ENCODE measurements around the gene DCUN1D3. TPM values are rescaled to one million over a fixed set of nuclear protein-coding genes. Genes with fewer than 3 reads are reported as not detected.
A peak's percentile ranks its signal among the peaks of the same experiment; 100 is the strongest.

The DCUN1D3 gene
- total RNA-seq, 2 donors from 2014 or later, result 7.2 to 16.5 TPM

DNA sequence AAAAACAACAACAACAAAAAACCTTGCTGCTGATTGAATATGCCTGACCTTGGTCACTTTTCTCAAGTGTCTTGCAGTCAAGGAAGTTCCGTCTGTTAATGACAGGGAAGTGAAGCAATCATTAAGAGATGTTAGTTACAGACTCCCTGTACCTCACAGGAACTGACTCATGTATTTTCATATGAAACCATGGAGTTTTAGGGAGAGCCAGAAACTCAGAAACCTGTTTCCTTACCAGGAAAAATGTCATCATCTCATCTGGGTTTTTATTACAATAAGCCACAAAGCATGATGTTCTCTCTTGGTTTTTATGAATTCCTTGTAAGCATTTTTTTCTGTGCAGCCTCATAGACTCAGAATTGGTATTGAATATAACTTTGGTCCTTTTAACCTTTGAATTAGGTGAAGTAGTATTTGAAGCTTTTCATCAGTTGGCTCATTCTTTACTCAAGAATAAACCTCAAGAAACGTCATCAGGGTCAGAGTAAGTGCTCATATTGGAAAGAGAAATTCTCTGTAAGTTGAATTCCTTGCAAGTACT, 10.7 kb upstream of the DCUN1D3 start:
- peaks cover 6% of the 10 kb centered on the region for H3K4me1 ChIP-seq (replicated peaks)
- no peaks in the 10 kb centered on the region for H3K36me3 ChIP-seq
- intact Hi-C loops (cut with DNase I), result loop anchor here (10.0 kb wide), 1 partner anchor 106 kb away; the partner anchor contains the start of genes ERI2 and REXO5
- H3K4me3 ChIP-seq, result no peak overlapping the region
- peak; percentile 39 for TF ChIP-seq POLR2AphosphoS5 (IDR thresholded peaks at IDR 0.05)
- TF ChIP-seq, protein P1, sequence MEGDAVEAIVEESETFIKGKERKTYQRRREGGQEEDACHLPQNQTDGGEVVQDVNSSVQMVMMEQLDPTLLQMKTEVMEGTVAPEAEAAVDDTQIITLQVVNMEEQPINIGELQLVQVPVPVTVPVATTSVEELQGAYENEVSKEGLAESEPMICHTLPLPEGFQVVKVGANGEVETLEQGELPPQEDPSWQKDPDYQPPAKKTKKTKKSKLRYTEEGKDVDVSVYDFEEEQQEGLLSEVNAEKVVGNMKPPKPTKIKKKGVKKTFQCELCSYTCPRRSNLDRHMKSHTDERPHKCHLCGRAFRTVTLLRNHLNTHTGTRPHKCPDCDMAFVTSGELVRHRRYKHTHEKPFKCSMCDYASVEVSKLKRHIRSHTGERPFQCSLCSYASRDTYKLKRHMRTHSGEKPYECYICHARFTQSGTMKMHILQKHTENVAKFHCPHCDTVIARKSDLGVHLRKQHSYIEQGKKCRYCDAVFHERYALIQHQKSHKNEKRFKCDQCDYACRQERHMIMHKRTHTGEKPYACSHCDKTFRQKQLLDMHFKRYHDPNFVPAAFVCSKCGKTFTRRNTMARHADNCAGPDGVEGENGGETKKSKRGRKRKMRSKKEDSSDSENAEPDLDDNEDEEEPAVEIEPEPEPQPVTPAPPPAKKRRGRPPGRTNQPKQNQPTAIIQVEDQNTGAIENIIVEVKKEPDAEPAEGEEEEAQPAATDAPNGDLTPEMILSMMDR (IDR thresholded peaks at IDR 0.05), result no peak
- H3K27ac ChIP-seq, result no peak overlapping the region
- H3K9me3 ChIP-seq, result no peaks in the 10 kb centered on the region
- WGBS, result 33% methylated on average over 2 of the region's 2 CpGs
- DNase-seq (ENCODE audit: low spot score), result no peak
- no peaks in the 10 kb centered on the region for H3K27me3 ChIP-seq (replicated peaks; ENCODE audit: insufficient read depth)

DNA sequence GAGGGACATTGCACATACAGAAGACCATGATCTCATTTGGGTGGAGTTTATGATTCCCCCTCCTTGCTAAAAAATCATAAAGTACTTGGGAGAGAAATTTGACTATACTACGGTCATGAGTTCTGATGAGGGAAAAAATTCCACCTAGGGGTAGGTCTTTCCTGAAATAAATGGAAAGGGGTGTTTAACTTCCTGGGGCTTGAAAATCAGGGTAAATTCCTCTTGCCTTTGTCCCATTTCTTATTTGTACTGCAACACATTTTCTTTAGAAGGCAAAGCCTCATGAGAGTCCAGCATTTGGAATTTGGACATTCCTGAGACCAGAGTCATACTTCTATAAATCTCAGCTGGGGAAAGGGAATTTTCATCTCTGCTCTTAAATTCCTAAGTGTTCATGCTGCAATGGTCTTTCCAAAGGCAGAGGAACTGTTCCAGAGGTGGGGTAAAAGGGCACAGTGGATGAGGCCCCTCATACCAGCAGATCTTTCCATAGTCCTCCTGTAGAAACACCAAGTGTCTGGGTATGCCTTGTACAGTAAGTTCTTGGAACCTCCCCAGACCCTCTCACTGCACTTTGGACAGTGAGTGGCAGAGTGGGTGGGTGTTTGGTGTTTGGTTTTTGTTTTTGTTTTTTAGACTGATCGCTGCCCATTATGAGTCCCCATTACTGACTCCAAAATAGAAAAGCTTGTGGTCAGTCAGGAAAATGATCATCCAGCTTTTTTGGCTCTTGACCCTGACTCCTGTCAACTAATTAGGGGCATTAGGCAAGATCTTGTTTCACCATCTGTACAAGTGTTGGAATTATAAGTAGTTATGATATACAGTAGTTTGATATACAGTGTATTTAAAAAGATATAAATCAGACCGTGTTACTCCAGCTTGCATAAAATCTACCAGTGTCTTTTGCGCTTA, 6.4 kb upstream of the DCUN1D3 start:
- no peaks in the 10 kb centered on the region for H3K36me3 ChIP-seq
- WGBS, result 65% methylated on average over 4 of the region's 4 CpGs
- TF ChIP-seq, protein P1 (IDR thresholded peaks at IDR 0.05), result no peak
- TF ChIP-seq POLR2A (IDR thresholded peaks at IDR 0.05), result no peak
- peak; percentile 37 for TF ChIP-seq POLR2AphosphoS5 (IDR thresholded peaks at IDR 0.05)
- intact Hi-C loops (cut with DNase I), result no loop called here
- H3K4me1 ChIP-seq (replicated peaks), result peaks cover 10% of the 10 kb centered on the region
- DNase-seq (ENCODE audit: low spot score), result no peak
- no peaks in the 10 kb centered on the region for H3K27me3 ChIP-seq (replicated peaks; ENCODE audit: insufficient read depth)
- no peak overlapping the region for H3K4me3 ChIP-seq
- peak overlapping the region; percentile 45 to 97 for H3K27ac ChIP-seq
- H3K9me3 ChIP-seq, result no peaks in the 10 kb centered on the region

DNA sequence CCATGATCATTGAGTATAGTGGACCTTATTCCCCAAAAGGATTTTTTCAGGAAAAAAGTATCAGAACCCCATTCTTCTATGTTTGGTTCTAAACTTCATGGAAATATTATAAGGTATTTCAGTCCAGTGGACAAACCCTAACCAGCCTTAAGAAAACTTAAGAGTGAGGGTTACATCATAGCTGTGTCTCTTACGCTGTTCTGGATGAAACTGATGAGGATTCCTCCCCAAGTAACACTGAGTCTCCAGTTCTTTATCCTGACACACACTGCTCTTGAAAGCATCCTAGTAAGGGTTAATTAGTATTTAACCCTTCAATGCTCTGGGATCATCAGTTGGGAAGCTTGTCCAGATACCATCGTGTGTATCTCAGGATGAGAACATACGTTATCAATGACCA, 5.4 kb upstream of the DCUN1D3 start:
- H3K27ac ChIP-seq, result peak overlapping the region; percentile 45 to 97

DNA sequence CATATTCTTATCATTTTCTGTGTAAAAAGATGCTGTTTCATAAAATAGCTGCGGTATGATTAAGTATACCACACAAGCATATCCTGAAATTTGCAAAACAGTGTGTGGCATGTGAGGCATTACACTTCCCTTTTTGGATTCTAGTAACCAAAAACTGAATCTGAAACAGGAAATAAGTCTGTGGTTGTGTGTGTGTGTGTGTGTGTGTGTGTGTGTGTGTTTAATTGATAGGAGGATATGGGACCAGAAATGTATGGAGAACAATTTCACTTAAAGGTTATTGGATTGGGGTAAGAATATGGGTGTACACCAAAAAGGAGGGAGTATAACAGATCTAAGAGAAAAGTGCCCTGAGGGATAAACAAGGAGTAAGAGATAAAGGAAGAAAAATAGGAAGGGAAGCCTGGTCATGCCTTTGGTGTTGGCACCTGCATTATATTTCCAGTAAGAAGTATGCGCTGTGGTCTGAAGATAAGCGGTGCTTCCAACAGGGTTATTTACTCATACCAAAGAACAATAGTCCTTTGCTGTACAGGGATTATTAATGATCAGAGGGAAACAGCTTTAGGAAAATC, 4.4 kb upstream of the DCUN1D3 start:
- TF ChIP-seq POLR2AphosphoS5 (IDR thresholded peaks at IDR 0.05) (peak; percentile 53), POLR2A (IDR thresholded peaks at IDR 0.05) (no peak)
- no peaks in the 10 kb centered on the region for H3K27me3 ChIP-seq (replicated peaks; ENCODE audit: insufficient read depth)
- WGBS, result 26% methylated on average over 3 of the region's 3 CpGs
- peak overlapping the region in 1 of 2 donors; percentile 97 for H3K27ac ChIP-seq
- peak; percentile 21 for DNase-seq (ENCODE audit: low spot score)
- intact Hi-C loops (cut with DNase I), result loop anchor here (5.0 kb wide), 1 partner anchor 52 kb away; no protein-coding TSS in a partner anchor
- no peaks in the 10 kb centered on the region for H3K36me3 ChIP-seq
- no peak overlapping the region for H3K4me3 ChIP-seq
- H3K9me3 ChIP-seq, result no peaks in the 10 kb centered on the region
- H3K4me1 ChIP-seq (replicated peaks), result peaks cover 10% of the 10 kb centered on the region

More for the DNA sequence above, 5.4 kb upstream of the DCUN1D3 start:
- H3K4me1 ChIP-seq (replicated peaks), result peaks cover 10% of the 10 kb centered on the region
- no peaks in the 10 kb centered on the region for H3K9me3 ChIP-seq
- WGBS, result 62% methylated on average over 3 of the region's 3 CpGs
- no peaks in the 10 kb centered on the region for H3K36me3 ChIP-seq
- intact Hi-C loops (cut with DNase I), result no loop called here
- no peak for DNase-seq (ENCODE audit: low spot score)
- no peaks in the 10 kb centered on the region for H3K27me3 ChIP-seq (replicated peaks; ENCODE audit: insufficient read depth)
- H3K4me3 ChIP-seq, result no peak overlapping the region
- TF ChIP-seq POLR2AphosphoS5 (IDR thresholded peaks at IDR 0.05) (no peak), POLR2A (IDR thresholded peaks at IDR 0.05) (no peak)
- TF ChIP-seq, protein P1 (IDR thresholded peaks at IDR 0.05), result no peak

DNA sequence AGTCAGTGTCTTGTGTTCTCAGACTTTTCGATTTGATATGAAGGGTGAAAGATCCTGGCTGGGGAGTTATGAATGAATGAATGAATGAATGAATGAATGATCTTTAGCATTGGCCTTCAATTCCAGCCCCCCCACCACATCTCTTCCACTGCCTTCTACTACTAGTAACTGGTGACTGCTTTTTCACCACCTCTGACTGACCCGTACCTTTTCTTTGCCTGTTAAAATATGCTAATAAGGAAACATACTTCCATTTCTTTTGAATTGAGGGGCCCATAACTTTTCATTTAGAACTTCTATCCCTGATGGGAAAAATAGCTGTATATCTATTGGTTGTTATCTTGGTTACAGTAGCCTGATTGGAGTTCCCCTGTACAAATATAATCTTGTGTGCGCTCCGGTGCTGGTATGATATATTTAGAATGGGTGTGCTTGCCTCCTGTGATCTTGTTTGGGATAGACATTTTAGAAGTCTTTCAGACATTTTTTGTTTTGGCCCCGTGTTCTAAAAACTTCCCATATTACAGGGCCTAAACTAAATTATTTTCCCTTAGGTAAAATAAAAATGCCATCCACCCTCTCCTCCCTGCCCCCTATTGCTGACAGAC, 3.8 kb upstream of the DCUN1D3 start:
- no peak overlapping the region for H3K4me3 ChIP-seq
- no peak for TF ChIP-seq POLR2AphosphoS5 (IDR thresholded peaks at IDR 0.05)
- TF ChIP-seq, protein P1 (IDR thresholded peaks at IDR 0.05), result no peak
- no peak for TF ChIP-seq POLR2A (IDR thresholded peaks at IDR 0.05)
- no peaks in the 10 kb centered on the region for H3K27me3 ChIP-seq (replicated peaks; ENCODE audit: insufficient read depth)
- H3K36me3 ChIP-seq, result no peaks in the 10 kb centered on the region
- no peaks in the 10 kb centered on the region for H3K9me3 ChIP-seq
- H3K4me1 ChIP-seq (replicated peaks), result peaks cover 10% of the 10 kb centered on the region
- WGBS, result 46% methylated on average over 5 of the region's 5 CpGs
- H3K27ac ChIP-seq, result peak overlapping the region in 1 of 2 donors; percentile 97
- DNase-seq (ENCODE audit: low spot score), result no peak
- intact Hi-C loops (cut with DNase I), result loop anchor here (5.0 kb wide), 1 partner anchor 52 kb away; no protein-coding TSS in a partner anchor
